Breast epithelium (tissue), 3 donors: ENCODE data around the gene RNASEL.

Experiments used
- POLR2A ChIP-seq: fragments of 450-650 bp; IDR thresholded peaks from one replicate; pipeline ENCODE4 v1.6.1; 2016; ENCODE audit warnings: antibody characterized with exemption, mild to moderate bottlenecking, moderate library complexity
- POLR2AphosphoS5 ChIP-seq, 3 donors: sonication (generic); formaldehyde crosslinking; IDR thresholded peaks; one replicate each; pipeline ENCODE4 v1.6.1; 2017; ENCODE audit warnings: antibody characterized with exemption in 3 of 3
- TF ChIP-seq, protein P1 (sequence below), 3 donors: fragments of 450-650 bp; IDR thresholded peaks; one replicate each; pipeline ENCODE4 v1.5.1; 2016 to 2017; ENCODE audit warnings: antibody characterized with exemption in 3 of 3, mild to moderate bottlenecking in 3 of 3, moderate library complexity in 3 of 3

DNA sequence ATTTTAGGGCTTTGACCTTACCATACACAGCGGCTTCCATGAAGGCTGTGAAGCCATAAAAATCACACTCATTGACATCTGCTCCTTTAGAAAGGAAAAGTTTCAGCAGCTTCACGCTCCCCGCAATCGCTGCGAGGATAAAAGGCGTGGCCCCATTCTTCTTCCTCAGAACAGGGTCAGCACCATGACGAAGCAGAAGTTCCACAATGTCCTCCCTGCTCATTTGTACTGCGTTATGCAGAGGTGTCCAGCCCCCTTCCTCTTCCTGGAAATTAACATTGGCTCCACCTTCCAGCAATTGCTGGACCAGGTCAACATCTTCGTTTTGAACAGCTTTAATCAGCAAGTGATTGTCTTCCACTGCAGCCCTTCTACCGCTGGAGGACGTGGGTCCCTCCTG, 2.7 kb downstream of the RNASEL start:
- TF ChIP-seq, protein P1, sequence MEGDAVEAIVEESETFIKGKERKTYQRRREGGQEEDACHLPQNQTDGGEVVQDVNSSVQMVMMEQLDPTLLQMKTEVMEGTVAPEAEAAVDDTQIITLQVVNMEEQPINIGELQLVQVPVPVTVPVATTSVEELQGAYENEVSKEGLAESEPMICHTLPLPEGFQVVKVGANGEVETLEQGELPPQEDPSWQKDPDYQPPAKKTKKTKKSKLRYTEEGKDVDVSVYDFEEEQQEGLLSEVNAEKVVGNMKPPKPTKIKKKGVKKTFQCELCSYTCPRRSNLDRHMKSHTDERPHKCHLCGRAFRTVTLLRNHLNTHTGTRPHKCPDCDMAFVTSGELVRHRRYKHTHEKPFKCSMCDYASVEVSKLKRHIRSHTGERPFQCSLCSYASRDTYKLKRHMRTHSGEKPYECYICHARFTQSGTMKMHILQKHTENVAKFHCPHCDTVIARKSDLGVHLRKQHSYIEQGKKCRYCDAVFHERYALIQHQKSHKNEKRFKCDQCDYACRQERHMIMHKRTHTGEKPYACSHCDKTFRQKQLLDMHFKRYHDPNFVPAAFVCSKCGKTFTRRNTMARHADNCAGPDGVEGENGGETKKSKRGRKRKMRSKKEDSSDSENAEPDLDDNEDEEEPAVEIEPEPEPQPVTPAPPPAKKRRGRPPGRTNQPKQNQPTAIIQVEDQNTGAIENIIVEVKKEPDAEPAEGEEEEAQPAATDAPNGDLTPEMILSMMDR (IDR thresholded peaks at IDR 0.05) = no peak
- TF ChIP-seq POLR2A (no peak), POLR2AphosphoS5 (IDR thresholded peaks at IDR 0.05) (no peak)
